GM12875 (cell line): ENCODE results near the gene PEMT.

ENCODE experiments used
- H3K4me3 ChIP-seq: one replicate; pipeline ENCODE4 v1.5.1; 2011; ENCODE audit warnings: low read depth, low read length, control low read depth
- TF ChIP-seq, protein P1 (sequence below): IDR thresholded peaks from 2 replicates; pipeline ENCODE4 v1.5.1; 2011; ENCODE audit warnings: low read depth, mild to moderate bottlenecking, control low read depth, inconsistent platforms, low read length, moderate library complexity, borderline replicate concordance; ENCODE audit not compliant: insufficient read depth

Gene PEMT

DNA sequence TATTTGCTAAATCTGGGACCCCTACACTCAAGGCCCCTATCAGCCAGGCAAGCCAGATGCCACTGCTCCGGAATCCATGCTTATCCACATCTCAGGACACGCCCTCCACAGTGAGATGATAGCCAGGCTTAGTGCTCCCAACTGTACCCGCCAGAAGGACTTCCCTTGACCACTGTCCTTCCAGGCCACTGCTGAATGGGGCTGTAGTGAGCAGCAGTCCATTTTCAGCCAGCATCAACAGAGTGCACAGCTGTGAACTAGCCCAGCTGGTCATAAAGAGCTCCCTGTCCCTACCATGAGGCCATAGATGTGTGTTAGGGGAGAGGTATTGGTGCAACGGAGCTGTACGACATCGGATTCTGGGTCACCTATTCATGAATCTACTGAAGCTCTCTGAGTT is 127.7 kb downstream of the PEMT start:
- no peak overlapping the region for H3K4me3 ChIP-seq
- TF ChIP-seq, protein P1, sequence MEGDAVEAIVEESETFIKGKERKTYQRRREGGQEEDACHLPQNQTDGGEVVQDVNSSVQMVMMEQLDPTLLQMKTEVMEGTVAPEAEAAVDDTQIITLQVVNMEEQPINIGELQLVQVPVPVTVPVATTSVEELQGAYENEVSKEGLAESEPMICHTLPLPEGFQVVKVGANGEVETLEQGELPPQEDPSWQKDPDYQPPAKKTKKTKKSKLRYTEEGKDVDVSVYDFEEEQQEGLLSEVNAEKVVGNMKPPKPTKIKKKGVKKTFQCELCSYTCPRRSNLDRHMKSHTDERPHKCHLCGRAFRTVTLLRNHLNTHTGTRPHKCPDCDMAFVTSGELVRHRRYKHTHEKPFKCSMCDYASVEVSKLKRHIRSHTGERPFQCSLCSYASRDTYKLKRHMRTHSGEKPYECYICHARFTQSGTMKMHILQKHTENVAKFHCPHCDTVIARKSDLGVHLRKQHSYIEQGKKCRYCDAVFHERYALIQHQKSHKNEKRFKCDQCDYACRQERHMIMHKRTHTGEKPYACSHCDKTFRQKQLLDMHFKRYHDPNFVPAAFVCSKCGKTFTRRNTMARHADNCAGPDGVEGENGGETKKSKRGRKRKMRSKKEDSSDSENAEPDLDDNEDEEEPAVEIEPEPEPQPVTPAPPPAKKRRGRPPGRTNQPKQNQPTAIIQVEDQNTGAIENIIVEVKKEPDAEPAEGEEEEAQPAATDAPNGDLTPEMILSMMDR, result no peak

DNA sequence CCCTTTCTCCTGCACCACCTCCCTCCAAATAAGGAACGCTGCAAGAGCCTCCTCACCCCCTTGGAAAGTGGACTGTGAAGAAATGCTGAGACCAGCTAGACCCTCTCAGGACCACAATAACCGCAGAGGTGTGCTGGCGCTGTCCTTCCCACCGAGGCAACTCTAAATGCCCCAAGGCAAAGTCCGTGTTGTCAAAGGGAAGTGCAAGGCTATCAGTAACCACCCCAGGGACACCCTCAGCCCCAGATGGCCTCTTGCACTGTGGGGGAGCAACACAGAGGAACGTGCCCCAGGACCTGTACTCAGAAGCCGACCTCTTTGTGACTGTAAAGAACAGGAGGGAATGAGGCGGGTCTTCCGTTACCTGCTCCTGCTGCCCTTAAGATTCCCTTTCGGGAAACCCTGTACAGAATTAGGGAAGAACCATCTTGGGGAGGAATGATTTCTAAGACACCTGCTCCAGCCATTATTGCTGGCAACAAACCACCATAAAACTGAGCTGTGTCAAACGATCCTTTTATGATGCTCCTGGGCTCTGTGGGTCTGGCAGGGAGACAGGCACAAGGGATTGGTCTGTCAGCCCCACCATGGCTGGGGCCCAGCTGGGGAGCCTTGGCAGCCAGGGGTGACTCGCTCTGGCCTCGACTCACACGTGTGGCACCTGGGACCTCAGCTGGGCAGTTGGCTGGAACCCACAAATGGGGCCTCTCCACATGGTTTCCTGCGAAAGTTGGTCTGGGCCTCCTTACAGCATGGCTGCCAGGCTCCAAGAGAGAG is 129.3 kb downstream of the PEMT start:
- no peak overlapping the region for H3K4me3 ChIP-seq
- TF ChIP-seq, protein P1, result no peak

DNA sequence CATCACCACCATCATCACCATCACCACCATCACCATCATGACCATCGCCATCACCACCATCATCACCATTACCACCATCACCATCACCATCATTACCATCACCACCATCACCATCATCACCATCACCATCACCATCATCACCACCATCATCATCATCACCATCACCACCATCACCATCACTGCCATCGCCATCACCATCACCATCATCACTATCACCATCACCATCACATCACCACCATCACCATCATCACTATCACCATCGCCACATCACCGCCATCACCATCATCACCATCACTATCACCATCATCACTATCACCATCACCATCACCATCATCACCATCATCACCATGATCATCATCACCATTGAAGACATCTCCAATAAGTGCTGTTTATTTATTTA is 131.5 kb downstream of the PEMT start:
- TF ChIP-seq, protein P1, result no peak
- H3K4me3 ChIP-seq, result no peak overlapping the region

DNA sequence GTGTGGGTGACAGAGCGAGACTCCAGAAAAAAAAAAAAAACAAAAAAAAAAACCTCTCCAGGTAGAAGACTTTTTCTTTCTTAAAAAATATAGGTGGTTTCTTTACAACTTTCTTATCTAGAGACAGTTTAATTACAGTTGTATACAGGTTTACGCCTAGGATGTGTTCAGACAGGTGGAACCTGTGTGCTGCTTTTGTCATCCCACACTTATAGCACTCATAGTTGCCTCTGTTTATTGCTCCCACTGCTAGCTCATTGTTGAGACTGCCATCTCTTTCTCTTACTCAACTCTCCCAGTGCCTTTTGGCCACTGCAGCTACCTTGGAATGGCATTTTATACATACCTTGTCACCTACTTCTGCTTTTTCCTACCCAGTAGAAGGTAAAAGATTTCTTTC is 133.8 kb downstream of the PEMT start:
- TF ChIP-seq, protein P1, result no peak
- H3K4me3 ChIP-seq, result no peak overlapping the region

DNA sequence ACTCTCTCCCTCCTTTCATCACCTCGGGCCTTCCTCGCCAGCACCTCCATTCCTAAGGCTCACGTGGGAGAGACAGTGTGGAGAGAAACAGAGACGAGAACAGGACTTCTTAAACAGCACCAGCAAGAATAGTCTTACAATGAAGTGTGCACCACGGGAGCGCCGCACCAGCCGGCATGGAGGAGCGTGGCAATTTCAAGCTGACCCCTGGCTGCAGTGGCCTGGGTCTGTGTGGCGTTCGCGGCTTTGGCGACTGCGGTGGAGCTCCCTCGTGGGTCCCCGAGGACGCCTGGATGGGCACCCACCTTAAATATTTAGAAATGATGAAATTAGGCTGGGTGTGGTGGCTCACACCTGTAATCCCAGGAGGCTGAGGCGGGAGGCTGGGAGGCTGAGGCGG is 135.3 kb downstream of the PEMT start:
- TF ChIP-seq, protein P1, result no peak
- H3K4me3 ChIP-seq, result no peak overlapping the region
